Lung (tissue), 12 donors: ENCODE results near the gene ZNF620. TPM values are rescaled to one million over a fixed set of nuclear protein-coding genes. Genes with fewer than 3 reads are reported as not detected.
"Not testable (repeated sequence)": the region's sequence is repeated elsewhere in the genome, so short reads cannot be mapped to it uniquely, and the experiment has no call there.

Experiments
- ATAC-seq: fragments of 200-7000 bp; cut with Tn5 transposase; one replicate; pipeline ENCODE4 v1.9.1; 2020; ENCODE audit warnings: moderate number of reproducible peaks; ENCODE audit not compliant: insufficient read depth, low FRiP score
- DNase-seq, 3 donors: peaks; one replicate each; pipeline ENCODE4 v3.0.0-alpha.2; 2013 to 2017
- H3K27ac ChIP-seq, 2 donors: one replicate each; pipeline ENCODE4 v1.5.1; 2013; ENCODE audit warnings: mild to moderate bottlenecking in 2 of 2, moderate library complexity in 2 of 2, control low read depth in 1 of 2, inconsistent platforms in 1 of 2, low read depth in 1 of 2, low read length in 1 of 2
- H3K27me3 ChIP-seq, 3 donors: one replicate each; pipeline ENCODE4 v1.5.1; 2013; ENCODE audit warnings: low read length in 2 of 3; ENCODE audit not compliant: control insufficient read depth in 3 of 3, insufficient read depth in 3 of 3
- H3K36me3 ChIP-seq, 4 donors: one replicate each; pipeline ENCODE4 v1.5.1; 2013; ENCODE audit warnings: low read length in 4 of 4, mild to moderate bottlenecking in 1 of 4, moderate library complexity in 1 of 4; ENCODE audit not compliant: control insufficient read depth in 4 of 4, insufficient read depth in 4 of 4
- H3K4me1 ChIP-seq, 5 donors: one replicate each; pipeline ENCODE4 v1.5.1; 2013; ENCODE audit warnings: low read length in 5 of 5, mild to moderate bottlenecking in 2 of 5, moderate library complexity in 1 of 5; ENCODE audit not compliant: control insufficient read depth in 5 of 5, insufficient read depth in 5 of 5
- H3K4me3 ChIP-seq: one replicate; pipeline ENCODE4 v1.5.1; 2013; ENCODE audit warnings: mild to moderate bottlenecking, control low read depth, moderate library complexity
- H3K9ac ChIP-seq, 2 donors: one replicate each; pipeline ENCODE4 v1.5.1; 2013; ENCODE audit warnings: low read length in 2 of 2, control low read depth in 1 of 2; ENCODE audit not compliant: insufficient read depth in 1 of 2
- H3K9me3 ChIP-seq, 4 donors: one replicate each; pipeline ENCODE4 v1.5.1; 2013; ENCODE audit warnings: low read length in 3 of 4, mild to moderate bottlenecking in 1 of 4, moderate library complexity in 1 of 4; ENCODE audit not compliant: control insufficient read depth in 4 of 4, insufficient read depth in 3 of 4
- WGBS, 2 donors: extraction: QIAGEN DNeasy Blood & Tissue Kit; methylation state at CpG; one replicate each; pipeline ENCODE4 v1.1.7; 2013; 5-methylcytosine and 5-hydroxymethylcytosine counted together
- polyA plus RNA-seq, 2 donors: library from polyadenylated mRNA; stranded (reverse); fragments of 200-250 nt; gene quantifications; one replicate each; pipeline ENCODE4 v1.2.1, GENCODE V29; 2013
- total RNA-seq, 2 donors: library from RNA; depleted of rRNA in 1 of 2; stranded (reverse); fragments of >200 nt in 1 of 2; gene quantifications; one replicate each; pipeline ENCODE4 v1.2.1, GENCODE V29; 2014 to 2021
- TF ChIP-seq, protein P1 (sequence below): IDR thresholded peaks from 2 replicates; pipeline ENCODE4 v1.5.1; 2012; ENCODE audit warnings: mild to moderate bottlenecking; ENCODE audit errors: control extremely low read depth, extremely low read depth
- donor health status: control.
- donor health status: control.
- donor health status: Bipolar disorder and iron deficiency.
- donor health status: healthy.
- donor health status: DM: yes; HTN: yes; CAD: no.

The ZNF620 gene
- total and polyA plus RNA-seq, 4 donors: 2.0 to 10.7 (median 4.5) TPM

DNA sequence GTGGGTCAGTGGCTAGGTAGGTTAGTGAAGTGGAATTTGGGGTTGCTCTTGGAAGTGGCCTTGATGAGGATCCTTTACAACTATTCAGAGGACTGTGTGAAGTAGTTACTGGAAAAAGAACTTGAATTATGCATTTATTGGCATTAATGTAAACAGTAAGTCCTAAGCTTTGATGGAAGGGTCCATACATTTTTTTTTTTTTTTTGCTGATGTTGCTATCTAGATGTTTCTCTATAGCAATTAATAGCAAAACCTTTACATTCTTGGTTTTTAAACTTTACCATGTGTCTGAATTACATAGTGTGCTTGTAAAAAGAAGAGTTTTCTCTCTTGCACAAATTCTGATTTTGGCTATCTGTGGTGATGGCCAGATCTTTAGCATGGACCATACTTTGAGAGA is 28.4 kb downstream of the ZNF620 start:
- no peak overlapping the region for H3K9ac ChIP-seq
- no peaks in the 10 kb centered on the region for H3K4me1 ChIP-seq
- H3K4me3 ChIP-seq: no peak overlapping the region
- no peak for ATAC-seq
- no peak for DNase-seq
- H3K27me3 ChIP-seq: no peaks in the 10 kb centered on the region
- H3K36me3 ChIP-seq: peaks cover 27 to 69% (median 57%) of the 10 kb centered on the region in 4 donors
- H3K27ac ChIP-seq: no peak overlapping the region
- TF ChIP-seq, protein P1, sequence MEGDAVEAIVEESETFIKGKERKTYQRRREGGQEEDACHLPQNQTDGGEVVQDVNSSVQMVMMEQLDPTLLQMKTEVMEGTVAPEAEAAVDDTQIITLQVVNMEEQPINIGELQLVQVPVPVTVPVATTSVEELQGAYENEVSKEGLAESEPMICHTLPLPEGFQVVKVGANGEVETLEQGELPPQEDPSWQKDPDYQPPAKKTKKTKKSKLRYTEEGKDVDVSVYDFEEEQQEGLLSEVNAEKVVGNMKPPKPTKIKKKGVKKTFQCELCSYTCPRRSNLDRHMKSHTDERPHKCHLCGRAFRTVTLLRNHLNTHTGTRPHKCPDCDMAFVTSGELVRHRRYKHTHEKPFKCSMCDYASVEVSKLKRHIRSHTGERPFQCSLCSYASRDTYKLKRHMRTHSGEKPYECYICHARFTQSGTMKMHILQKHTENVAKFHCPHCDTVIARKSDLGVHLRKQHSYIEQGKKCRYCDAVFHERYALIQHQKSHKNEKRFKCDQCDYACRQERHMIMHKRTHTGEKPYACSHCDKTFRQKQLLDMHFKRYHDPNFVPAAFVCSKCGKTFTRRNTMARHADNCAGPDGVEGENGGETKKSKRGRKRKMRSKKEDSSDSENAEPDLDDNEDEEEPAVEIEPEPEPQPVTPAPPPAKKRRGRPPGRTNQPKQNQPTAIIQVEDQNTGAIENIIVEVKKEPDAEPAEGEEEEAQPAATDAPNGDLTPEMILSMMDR: no peak
- peaks cover 0 to 17% (median 12%) of the 10 kb centered on the region in 4 donors for H3K9me3 ChIP-seq

DNA sequence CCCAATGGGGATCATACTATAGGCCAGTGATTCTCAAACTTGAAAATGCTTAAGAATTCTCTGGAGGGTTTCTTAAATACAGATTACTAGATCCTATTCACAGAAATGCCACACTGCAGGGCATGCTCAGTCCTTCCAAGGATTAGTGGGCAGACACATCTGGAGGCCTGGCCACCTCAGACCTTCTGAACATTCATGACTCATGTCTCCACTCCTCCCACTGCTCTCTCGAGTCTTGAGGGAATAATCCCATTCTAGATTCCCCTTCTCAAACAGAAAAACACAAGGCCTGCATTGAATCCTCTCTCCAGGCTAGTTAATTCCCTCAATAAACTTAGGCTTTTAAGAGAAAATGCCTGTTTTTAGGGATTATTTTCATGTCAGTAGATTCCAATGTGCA is 41.0 kb downstream of the ZNF620 start:
- DNase-seq (no peak), ATAC-seq (no peak)
- WGBS, 2 donors: 62 to 72% methylated on average over 1 of the region's 1 CpG
- H3K9me3 ChIP-seq: no peaks in the 10 kb centered on the region
- H3K4me3 ChIP-seq: no peak overlapping the region
- TF ChIP-seq, protein P1: no peak
- H3K4me1 ChIP-seq: no peaks in the 10 kb centered on the region
- H3K27ac ChIP-seq: no peak overlapping the region
- no peaks in the 10 kb centered on the region for H3K27me3 ChIP-seq
- H3K36me3 ChIP-seq: peaks cover 0 to 1% (median 0%) of the 10 kb centered on the region in 4 donors
- H3K9ac ChIP-seq: no peak overlapping the region

DNA sequence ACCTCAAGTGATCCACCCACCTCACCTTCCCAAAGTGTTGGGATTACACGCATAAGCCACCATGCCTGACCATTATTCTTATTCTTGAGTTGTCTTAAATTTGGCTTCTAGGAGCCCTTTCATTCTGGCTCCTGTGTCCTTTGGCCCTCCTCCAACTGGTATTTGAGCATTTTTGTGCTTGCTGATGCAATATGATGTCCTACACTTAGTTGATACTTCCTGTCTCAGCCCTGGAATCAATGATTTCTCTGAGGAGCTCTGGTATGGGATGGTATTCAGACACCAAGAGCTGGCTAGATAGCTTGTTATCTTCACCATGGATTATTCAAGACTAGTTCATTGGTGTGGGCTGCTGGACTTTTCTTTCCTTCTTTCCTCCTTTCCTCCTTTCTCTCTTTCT is 44.3 kb downstream of the ZNF620 start:
- H3K9ac ChIP-seq: no peak overlapping the region
- 95 to 96% methylated on average over 1 of the region's 1 CpG for WGBS, 2 donors
- no peak for DNase-seq
- TF ChIP-seq, protein P1: no peak
- no peak for ATAC-seq
- no peak overlapping the region for H3K4me3 ChIP-seq
- H3K36me3 ChIP-seq: peaks cover 0 to 1% (median 0%) of the 10 kb centered on the region in 4 donors
- no peaks in the 10 kb centered on the region for H3K4me1 ChIP-seq
- H3K9me3 ChIP-seq: no peaks in the 10 kb centered on the region
- no peaks in the 10 kb centered on the region for H3K27me3 ChIP-seq
- no peak overlapping the region for H3K27ac ChIP-seq

DNA sequence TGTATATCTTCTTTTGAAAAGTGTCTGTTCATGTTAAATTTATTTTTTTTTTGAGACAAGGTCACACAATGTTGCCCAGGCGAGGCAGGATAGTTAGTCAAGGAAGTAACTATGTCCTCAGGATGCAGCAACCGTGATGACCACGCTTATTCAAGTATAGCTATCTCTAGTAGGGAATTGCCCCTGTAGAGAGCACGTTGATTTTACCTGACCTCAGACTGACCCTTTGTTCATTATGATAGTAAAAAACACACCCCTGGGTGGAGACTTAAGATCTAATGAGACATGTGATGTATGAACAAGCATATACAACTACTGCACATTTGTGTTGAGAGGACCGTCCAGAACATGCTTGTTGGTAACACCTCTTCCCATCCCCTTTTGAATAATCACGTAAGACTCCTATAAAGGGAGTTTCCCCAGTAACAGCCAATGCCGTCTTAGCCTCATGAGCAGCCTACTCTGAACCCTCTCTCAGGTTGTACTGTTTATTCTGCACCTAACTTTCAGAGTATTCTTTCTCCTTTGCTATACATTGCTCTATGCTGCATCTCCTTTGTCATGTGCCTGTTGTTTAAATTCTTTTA is 51.8 kb downstream of the ZNF620 start:
- TF ChIP-seq, protein P1: no peak
- H3K4me3 ChIP-seq: no peak overlapping the region
- H3K27me3 ChIP-seq: no peaks in the 10 kb centered on the region
- WGBS, 2 donors: 70 to 81% methylated on average over 7 of the region's 7 CpGs
- ATAC-seq (no peak), DNase-seq (no peak)
- no peaks in the 10 kb centered on the region for H3K9me3 ChIP-seq
- H3K36me3 ChIP-seq: no peaks in the 10 kb centered on the region
- H3K9ac ChIP-seq: no peak overlapping the region
- no peak overlapping the region for H3K27ac ChIP-seq
- no peaks in the 10 kb centered on the region for H3K4me1 ChIP-seq

DNA sequence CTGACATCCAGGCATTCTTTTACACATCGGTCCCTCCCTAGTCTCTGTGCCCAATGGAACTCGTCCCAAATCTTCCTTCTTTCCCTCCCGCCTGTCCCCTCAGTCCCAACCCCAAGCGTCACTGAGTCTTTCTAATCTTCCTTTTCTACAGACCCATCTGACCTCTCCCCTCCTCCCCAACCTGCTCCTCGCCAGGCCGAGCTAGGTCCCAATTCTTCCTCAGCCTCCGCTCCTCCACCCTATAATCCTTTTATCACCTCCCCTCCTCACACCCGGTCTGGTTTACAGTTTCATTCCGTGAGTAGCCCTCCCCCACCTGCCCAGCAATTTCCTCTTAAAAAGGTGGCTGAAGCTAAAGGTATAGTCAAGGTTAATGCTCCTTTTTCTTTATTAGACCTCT is 56.6 kb downstream of the ZNF620 start:
- DNase-seq, ATAC-seq, H3K4me3 ChIP-seq, H3K36me3 ChIP-seq, H3K27me3 ChIP-seq, H3K27ac ChIP-seq, H3K4me1 ChIP-seq, H3K9ac ChIP-seq, H3K9me3 ChIP-seq: not testable (repeated sequence)
- WGBS, 2 donors: 89 to 92% methylated on average over 8 to 9 of the region's 9 CpGs
